GM21381 (cell line): ENCODE measurements around the gene STK11IP.
"Not testable (repeated sequence)": the region's sequence is repeated elsewhere in the genome, so short reads cannot be mapped to it uniquely, and the experiment has no call there.

Experiments used
- ATAC-seq: cut with Tn5 transposase; IDR thresholded peaks from one replicate; pipeline ENCODE4 v1.9.1; 2021; ENCODE audit warnings: mild to moderate bottlenecking, moderate library complexity; ENCODE audit not compliant: unreplicated experiment

Gene STK11IP

GRCh38 chr2:219645631-219646527 is 48.2 kb downstream of the STK11IP start:
- no peak for ATAC-seq

GRCh38 chr2:219648176-219648575 is 50.5 kb downstream of the STK11IP start:
- ATAC-seq = no peak

- no peak for ATAC-seq
Observed at GRCh38 chr2:219648963-219649362, 51.3 kb downstream of the STK11IP start.

- no peak for ATAC-seq
Observed at GRCh38 chr2:219650426-219651248, 53.0 kb downstream of the STK11IP start.

- ATAC-seq = not testable (repeated sequence)
Observed at GRCh38 chr2:219651656-219652055, 54.0 kb downstream of the STK11IP start.

- ATAC-seq = no peak
Observed at GRCh38 chr2:219656526-219656925, 58.9 kb downstream of the STK11IP start.

- no peak for ATAC-seq
Observed at GRCh38 chr2:219658196-219658846, 60.7 kb downstream of the STK11IP start.

GRCh38 chr2:219658874-219659273 is 61.2 kb downstream of the STK11IP start:
- ATAC-seq = no peak

GRCh38 chr2:219661197-219661954 is 63.7 kb downstream of the STK11IP start:
- ATAC-seq = peak; percentile 92

- ATAC-seq = peak; percentile 32
Observed at GRCh38 chr2:219661955-219662395, 64.3 kb downstream of the STK11IP start.

- ATAC-seq = no peak
Observed at GRCh38 chr2:219662566-219662965, 64.9 kb downstream of the STK11IP start.

GRCh38 chr2:219663116-219663762 is 65.6 kb downstream of the STK11IP start:
- no peak for ATAC-seq

GRCh38 chr2:219664041-219664440 is 66.4 kb downstream of the STK11IP start:
- ATAC-seq = no peak

- ATAC-seq = no peak
Observed at GRCh38 chr2:219664944-219665343, 67.3 kb downstream of the STK11IP start.

GRCh38 chr2:219665926-219666325 is 68.3 kb downstream of the STK11IP start:
- no peak for ATAC-seq
